K562 (cell line): ENCODE results near the gene UBL7. TPM values are rescaled to one million over a fixed set of nuclear protein-coding genes. Genes with fewer than 3 reads are reported as not detected.

Experiments
- CBFB ChIP-seq: sonication (generic); formaldehyde crosslinking; IDR thresholded peaks from 2 replicates; pipeline ENCODE4 v1.4.0; 2020; ENCODE audit warnings: mild to moderate bottlenecking, missing genetic modification reagents
- ELF4 ChIP-seq: fragments of 450-650 bp; formaldehyde crosslinking; IDR thresholded peaks from 2 replicates; pipeline ENCODE4 v1.4.0; 2022; ENCODE audit warnings: missing genetic modification characterization
- GATA2 ChIP-seq: sonication (generic); formaldehyde crosslinking; IDR thresholded peaks from 2 replicates; pipeline ENCODE4 v1.4.0; 2020; ENCODE audit warnings: mild to moderate bottlenecking, missing genetic modification reagents
- MEF2D ChIP-seq: conservative IDR thresholded peaks from 2 replicates; pipeline ENCODE4 v1.6.1; 2016; ENCODE audit warnings: low read depth, missing genetic modification characterization, missing compliant biosample characterization
- NFE2 ChIP-seq: IDR thresholded peaks from 2 replicates; pipeline ENCODE4 v1.6.1; 2014; ENCODE audit warnings: antibody characterized with exemption, low read depth
- ZNF436 ChIP-seq: fragments of 250-450, 450-650 bp; sonication (Bioruptor Pico); formaldehyde crosslinking; IDR thresholded peaks from 2 replicates; pipeline ENCODE4 v1.7.0; 2020; ENCODE audit warnings: mild to moderate bottlenecking
- ZNF583 ChIP-seq: fragments of 250-450 bp; sonication (Bioruptor Pico); IDR thresholded peaks from 2 replicates; pipeline ENCODE4 v1.4.0; 2020
- ZNF668 ChIP-seq: fragments of 250-450 bp; sonication (Bioruptor Pico); IDR thresholded peaks from 2 replicates; pipeline ENCODE4 v1.8.0; 2022; ENCODE audit warnings: mild to moderate bottlenecking, inconsistent platforms
- polyA plus RNA-seq, 8 experiments: library from polyadenylated mRNA; depleted of rRNA in 4 of 8; stranded (reverse) in 5 of 8; unstranded in 3 of 8; fragments of >200 nt; fragmentation: Nextera tagmentation in 2 of 8; fragmentation: Illumina TruSeq in 1 of 8; extraction: Ambion mirVana in 2 of 8; extraction: Trizol in 1 of 8; gene quantifications; 2 replicates each; pipeline versions ENCODE4 v1.2.1 to v1.2.3, GENCODE V29; 2011 to 2014; ENCODE audit warnings: inconsistent platforms in 1 of 8, missing spikeins in 1 of 8
- total RNA-seq, 7 experiments: library from RNA; depleted of rRNA in 6 of 7; stranded (reverse); fragments of >200 nt in 6 of 7; fragmentation: Illumina TruSeq in 2 of 7; extraction: Trizol in 2 of 7; gene quantifications; 2 replicates each; pipeline versions ENCODE4 v1.2.1 to v1.2.3, GENCODE V29; 2011 to 2021; ENCODE audit warnings: low replicate concordance in 1 of 7
- TF ChIP-seq, protein P1 (sequence below): sonication (generic); formaldehyde crosslinking; IDR thresholded peaks from 2 replicates; pipeline ENCODE4 v1.8.0; 2022; ENCODE audit warnings: mild to moderate bottlenecking, missing genetic modification reagents
- TF ChIP-seq, protein P2 (sequence below): sonication (generic); formaldehyde crosslinking; IDR thresholded peaks from 2 replicates; pipeline ENCODE4 v1.9.0; 2022; ENCODE audit warnings: mild to moderate bottlenecking, missing genetic modification reagents
- TF ChIP-seq, protein P3 (sequence below): IDR thresholded peaks from 2 replicates; pipeline ENCODE4 v1.6.1; 2016; ENCODE audit warnings: missing genetic modification characterization, missing compliant biosample characterization
- TF ChIP-seq, protein P4 (sequence below): fragments of 450-650 bp; IDR thresholded peaks from 2 replicates; pipeline ENCODE4 v1.6.1; 2016; ENCODE audit warnings: borderline replicate concordance
- TF ChIP-seq, protein P5 (sequence below): sonication (generic); formaldehyde crosslinking; IDR thresholded peaks from 2 replicates; pipeline ENCODE4 v1.8.0; 2022; ENCODE audit warnings: missing genetic modification reagents, mild to moderate bottlenecking, moderate library complexity, borderline replicate concordance
- TF ChIP-seq, protein P6 (sequence below): fragments of 450-650 bp; IDR thresholded peaks from 2 replicates; pipeline ENCODE4 v1.6.1; 2016; ENCODE audit warnings: low read depth, mild to moderate bottlenecking, moderate library complexity

The UBL7 gene
- total and polyA plus RNA-seq, 9 of the 15 experiments (the other 6 are each of a cell fraction or from before 2014, with no cell fraction given), result 19.2 to 63.4 (median 44.9) TPM

DNA sequence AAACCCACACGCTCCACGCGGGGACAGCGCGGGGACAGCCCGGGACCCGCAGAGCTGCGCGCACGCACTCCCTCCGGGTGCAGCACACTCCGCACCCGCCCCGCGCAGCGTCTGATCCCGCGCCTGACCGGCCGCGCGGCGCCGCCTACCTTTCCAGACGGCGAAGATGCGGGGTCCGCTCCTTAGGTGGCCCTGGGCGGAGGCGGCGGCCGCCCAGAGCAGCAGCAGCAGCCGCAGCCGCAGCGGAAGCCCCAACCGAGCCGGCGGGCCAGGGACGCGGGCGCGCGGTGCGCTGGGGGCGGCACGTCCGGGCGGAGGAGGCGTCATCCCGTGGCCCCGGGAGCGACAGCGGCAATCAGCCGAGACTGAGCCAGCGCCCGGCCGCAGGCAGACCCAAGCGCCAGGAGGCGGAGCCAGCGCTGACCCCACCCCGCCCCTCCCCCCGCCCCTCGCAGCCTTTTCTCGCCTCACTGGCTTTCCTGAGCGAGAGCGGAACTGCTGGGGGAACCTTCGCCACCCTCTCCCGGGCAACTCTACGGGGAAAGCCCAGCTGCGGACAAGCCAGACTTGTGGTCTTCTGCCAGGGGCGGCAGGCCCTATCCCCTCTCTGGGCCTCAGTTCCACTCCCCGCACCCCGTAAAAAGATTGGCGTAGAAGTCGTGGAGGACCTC is 27.2 kb downstream of the UBL7 start, which contains the start of gene SEMA7A (continued):
- TF ChIP-seq, protein P1, sequence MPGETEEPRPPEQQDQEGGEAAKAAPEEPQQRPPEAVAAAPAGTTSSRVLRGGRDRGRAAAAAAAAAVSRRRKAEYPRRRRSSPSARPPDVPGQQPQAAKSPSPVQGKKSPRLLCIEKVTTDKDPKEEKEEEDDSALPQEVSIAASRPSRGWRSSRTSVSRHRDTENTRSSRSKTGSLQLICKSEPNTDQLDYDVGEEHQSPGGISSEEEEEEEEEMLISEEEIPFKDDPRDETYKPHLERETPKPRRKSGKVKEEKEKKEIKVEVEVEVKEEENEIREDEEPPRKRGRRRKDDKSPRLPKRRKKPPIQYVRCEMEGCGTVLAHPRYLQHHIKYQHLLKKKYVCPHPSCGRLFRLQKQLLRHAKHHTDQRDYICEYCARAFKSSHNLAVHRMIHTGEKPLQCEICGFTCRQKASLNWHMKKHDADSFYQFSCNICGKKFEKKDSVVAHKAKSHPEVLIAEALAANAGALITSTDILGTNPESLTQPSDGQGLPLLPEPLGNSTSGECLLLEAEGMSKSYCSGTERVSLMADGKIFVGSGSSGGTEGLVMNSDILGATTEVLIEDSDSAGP (CRISPR knock-in tag), result no peak
- TF ChIP-seq GATA2 (CRISPR knock-in tag), result no peak
- TF ChIP-seq, protein P2, sequence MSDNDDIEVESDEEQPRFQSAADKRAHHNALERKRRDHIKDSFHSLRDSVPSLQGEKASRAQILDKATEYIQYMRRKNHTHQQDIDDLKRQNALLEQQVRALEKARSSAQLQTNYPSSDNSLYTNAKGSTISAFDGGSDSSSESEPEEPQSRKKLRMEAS, result no peak
- no peak; the same call in 1 of the 2 replicates for TF ChIP-seq ZNF583 (CRISPR knock-in tag)
- no peak for TF ChIP-seq ZNF436 (CRISPR knock-in tag)
- TF ChIP-seq NFE2, result no peak
- no peak for TF ChIP-seq MEF2D (tag)
- TF ChIP-seq, protein P3, sequence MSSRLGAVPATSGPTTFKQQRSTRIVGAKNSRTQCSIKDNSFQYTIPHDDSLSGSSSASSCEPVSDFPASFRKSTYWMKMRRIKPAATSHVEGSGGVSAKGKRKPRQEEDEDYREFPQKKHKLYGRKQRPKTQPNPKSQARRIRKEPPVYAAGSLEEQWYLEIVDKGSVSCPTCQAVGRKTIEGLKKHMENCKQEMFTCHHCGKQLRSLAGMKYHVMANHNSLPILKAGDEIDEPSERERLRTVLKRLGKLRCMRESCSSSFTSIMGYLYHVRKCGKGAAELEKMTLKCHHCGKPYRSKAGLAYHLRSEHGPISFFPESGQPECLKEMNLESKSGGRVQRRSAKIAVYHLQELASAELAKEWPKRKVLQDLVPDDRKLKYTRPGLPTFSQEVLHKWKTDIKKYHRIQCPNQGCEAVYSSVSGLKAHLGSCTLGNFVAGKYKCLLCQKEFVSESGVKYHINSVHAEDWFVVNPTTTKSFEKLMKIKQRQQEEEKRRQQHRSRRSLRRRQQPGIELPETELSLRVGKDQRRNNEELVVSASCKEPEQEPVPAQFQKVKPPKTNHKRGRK, result no peak
- TF ChIP-seq, protein P4, sequence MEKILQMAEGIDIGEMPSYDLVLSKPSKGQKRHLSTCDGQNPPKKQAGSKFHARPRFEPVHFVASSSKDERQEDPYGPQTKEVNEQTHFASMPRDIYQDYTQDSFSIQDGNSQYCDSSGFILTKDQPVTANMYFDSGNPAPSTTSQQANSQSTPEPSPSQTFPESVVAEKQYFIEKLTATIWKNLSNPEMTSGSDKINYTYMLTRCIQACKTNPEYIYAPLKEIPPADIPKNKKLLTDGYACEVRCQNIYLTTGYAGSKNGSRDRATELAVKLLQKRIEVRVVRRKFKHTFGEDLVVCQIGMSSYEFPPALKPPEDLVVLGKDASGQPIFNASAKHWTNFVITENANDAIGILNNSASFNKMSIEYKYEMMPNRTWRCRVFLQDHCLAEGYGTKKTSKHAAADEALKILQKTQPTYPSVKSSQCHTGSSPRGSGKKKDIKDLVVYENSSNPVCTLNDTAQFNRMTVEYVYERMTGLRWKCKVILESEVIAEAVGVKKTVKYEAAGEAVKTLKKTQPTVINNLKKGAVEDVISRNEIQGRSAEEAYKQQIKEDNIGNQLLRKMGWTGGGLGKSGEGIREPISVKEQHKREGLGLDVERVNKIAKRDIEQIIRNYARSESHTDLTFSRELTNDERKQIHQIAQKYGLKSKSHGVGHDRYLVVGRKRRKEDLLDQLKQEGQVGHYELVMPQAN, result no peak
- TF ChIP-seq CBFB (CRISPR knock-in tag), result no peak
- TF ChIP-seq, protein P5, sequence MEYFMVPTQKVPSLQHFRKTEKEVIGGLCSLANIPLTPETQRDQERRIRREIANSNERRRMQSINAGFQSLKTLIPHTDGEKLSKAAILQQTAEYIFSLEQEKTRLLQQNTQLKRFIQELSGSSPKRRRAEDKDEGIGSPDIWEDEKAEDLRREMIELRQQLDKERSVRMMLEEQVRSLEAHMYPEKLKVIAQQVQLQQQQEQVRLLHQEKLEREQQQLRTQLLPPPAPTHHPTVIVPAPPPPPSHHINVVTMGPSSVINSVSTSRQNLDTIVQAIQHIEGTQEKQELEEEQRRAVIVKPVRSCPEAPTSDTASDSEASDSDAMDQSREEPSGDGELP (CRISPR knock-in tag), result no peak
- TF ChIP-seq, protein P6, sequence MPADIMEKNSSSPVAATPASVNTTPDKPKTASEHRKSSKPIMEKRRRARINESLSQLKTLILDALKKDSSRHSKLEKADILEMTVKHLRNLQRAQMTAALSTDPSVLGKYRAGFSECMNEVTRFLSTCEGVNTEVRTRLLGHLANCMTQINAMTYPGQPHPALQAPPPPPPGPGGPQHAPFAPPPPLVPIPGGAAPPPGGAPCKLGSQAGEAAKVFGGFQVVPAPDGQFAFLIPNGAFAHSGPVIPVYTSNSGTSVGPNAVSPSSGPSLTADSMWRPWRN, result no peak
- TF ChIP-seq ZNF668 (CRISPR knock-in tag), result no peak
- no peak for TF ChIP-seq ELF4 (CRISPR knock-in tag)
